Neural progenitor cell (in vitro differentiated cells): Measurements from ENCODE around the gene VTI1A. TPM values are rescaled to one million over a fixed set of nuclear protein-coding genes. Genes with fewer than 3 reads are reported as not detected.

ENCODE experiments used
- DNase-seq: peaks from one replicate; pipeline ENCODE4 v3.0.0-alpha.2; 2016; ENCODE audit warnings: low spot score
- H2AFZ ChIP-seq: fragments of 200-600 bp; sonication (generic); replicated peaks from 2 replicates; pipeline ENCODE4 v1.6.1; 2016; ENCODE audit warnings: antibody characterized with exemption
- H3F3A ChIP-seq: fragments of 200-600 bp; sonication (generic); 2 replicates; pipeline ENCODE4 v1.6.1; 2016; ENCODE audit warnings: antibody characterized with exemption, low read depth
- H3K27ac ChIP-seq: fragments of 200-600 bp; sonication (generic); 2 replicates; pipeline ENCODE4 v1.5.1; 2016; ENCODE audit warnings: mild to moderate bottlenecking
- H3K27me3 ChIP-seq: fragments of 200-600 bp; sonication (generic); 2 replicates; pipeline ENCODE4 v1.6.1; 2016; ENCODE audit warnings: mild to moderate bottlenecking, moderate library complexity
- H3K36me3 ChIP-seq: fragments of 200-600 bp; sonication (generic); 2 replicates; pipeline ENCODE4 v1.5.1; 2016
- H3K4me1 ChIP-seq: fragments of 200-600 bp; sonication (generic); 2 replicates; pipeline ENCODE4 v1.6.1; 2016; ENCODE audit warnings: mixed run types
- H3K4me2 ChIP-seq: fragments of 200-600 bp; sonication (generic); 2 replicates; pipeline ENCODE4 v1.6.1; 2016
- H3K4me3 ChIP-seq: fragments of 200-600 bp; sonication (generic); 2 replicates; pipeline ENCODE4 v1.5.1; 2016
- H3K79me2 ChIP-seq: fragments of 200-600 bp; sonication (generic); 2 replicates; pipeline ENCODE4 v1.6.1; 2016; ENCODE audit warnings: low read depth
- H3K9ac ChIP-seq: fragments of 200-600 bp; sonication (generic); 2 replicates; pipeline ENCODE4 v1.6.1; 2016
- H3K9me3 ChIP-seq: fragments of 200-600 bp; sonication (generic); 2 replicates; pipeline ENCODE4 v1.5.1; 2016; ENCODE audit warnings: low read depth
- H4K20me1 ChIP-seq: fragments of 200-600 bp; sonication (generic); 2 replicates; pipeline ENCODE4 v1.6.1; 2016; ENCODE audit warnings: low read depth
- H3K27ac Mint-ChIP-seq: 3 replicates; pipeline ENCODE4 v1.8.0; 2021; ENCODE audit warnings: mixed read lengths
- H3K27me3 Mint-ChIP-seq: 2 replicates; pipeline ENCODE4 v1.8.0; 2022; ENCODE audit warnings: low read depth, mild to moderate bottlenecking, inconsistent platforms, moderate library complexity, mixed read lengths; ENCODE audit not compliant: insufficient read depth
- H3K36me3 Mint-ChIP-seq: 3 replicates; pipeline ENCODE4 v1.8.0; 2021; ENCODE audit warnings: mixed read lengths
- H3K4me1 Mint-ChIP-seq: 3 replicates; pipeline ENCODE4 v1.8.0; 2021; ENCODE audit warnings: mixed read lengths
- H3K4me3 Mint-ChIP-seq: 3 replicates; pipeline ENCODE4 v1.8.0; 2021; ENCODE audit warnings: mild to moderate bottlenecking, moderate library complexity, mixed read lengths
- H3K9me3 Mint-ChIP-seq: 3 replicates; pipeline ENCODE4 v1.8.0; 2020; ENCODE audit warnings: mixed read lengths
- EZH2 ChIP-seq: fragments of 200-600 bp; sonication (generic); IDR thresholded peaks from 2 replicates; pipeline ENCODE4 v1.6.1; 2017; ENCODE audit warnings: antibody characterized with exemption, mild to moderate bottlenecking, moderate library complexity
- EZH2phosphoT487 ChIP-seq: fragments of 200-600 bp; sonication (generic); IDR thresholded peaks from 2 replicates; pipeline ENCODE4 v1.6.1; 2017; ENCODE audit warnings: antibody characterized with exemption
- total RNA-seq: library from RNA; depleted of rRNA; stranded (reverse); fragments of >200 nt; gene quantifications from 2 replicates; pipeline ENCODE4 v1.2.3, GENCODE V29; 2015; ENCODE audit warnings: low replicate concordance
- TF ChIP-seq, protein P1 (sequence below): fragments of 200-600 bp; sonication (generic); IDR thresholded peaks from 2 replicates; pipeline ENCODE4 v1.5.1; 2017; ENCODE audit warnings: antibody characterized with exemption, mild to moderate bottlenecking

VTI1A gene
- total RNA-seq, 1 donor from 2014 or later = 28.8 TPM

DNA sequence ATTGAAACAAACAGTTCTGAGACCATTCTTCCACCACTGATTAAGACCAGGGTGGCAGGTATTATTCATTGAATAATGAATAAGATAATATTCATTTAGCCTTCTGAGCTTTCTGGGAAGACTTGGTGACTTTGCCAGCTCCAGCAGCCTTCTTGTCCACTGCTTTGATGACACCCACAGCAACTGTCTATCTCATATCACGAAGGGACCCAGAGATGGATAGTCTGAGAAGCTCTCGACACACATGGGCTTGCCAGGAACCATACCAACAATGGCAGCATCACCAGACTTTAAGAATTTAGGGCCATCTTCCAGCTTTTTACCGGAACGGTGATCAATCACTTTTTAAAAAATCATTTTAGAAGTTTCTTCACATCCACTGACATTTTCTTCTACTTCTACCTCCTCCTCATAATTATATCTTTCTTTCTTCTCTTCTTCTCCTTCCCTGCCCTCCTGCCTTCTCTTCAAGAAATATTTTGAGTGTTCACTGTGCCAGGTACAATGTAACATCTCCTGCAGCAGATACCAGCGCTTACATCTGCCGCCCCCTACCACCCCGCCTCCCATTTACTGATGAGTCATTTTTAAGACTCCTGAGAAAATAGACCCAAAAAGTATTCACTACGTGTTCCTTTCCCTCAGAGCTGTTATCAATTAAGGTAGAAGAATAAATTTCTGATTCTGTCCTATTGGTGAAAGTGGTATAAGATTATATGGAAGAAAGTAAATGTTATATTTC lies 101.7 kb downstream of the VTI1A start:
- Histone ChIP-seq H3K4me1 (no peaks in the 10 kb centered on the region), H3K9ac (no peak overlapping the region), H4K20me1 (no peaks in the 10 kb centered on the region), H3K4me2 (no peak overlapping the region), H2AFZ (no peak overlapping the region), H3K36me3 (no peaks in the 10 kb centered on the region), H3K27me3 (no peaks in the 10 kb centered on the region), H3K4me3 (no peak overlapping the region), H3K27ac (no peak overlapping the region), H3K79me2 (no peaks in the 10 kb centered on the region), H3K9me3 (no peaks in the 10 kb centered on the region), H3F3A (no peaks in the 10 kb centered on the region)
- Mint-ChIP-seq H3K36me3 (peaks cover under 1% of the 10 kb centered on the region), H3K27ac (no peak overlapping the region), H3K4me1 (peaks cover 2% of the 10 kb centered on the region), H3K4me3 (no peak overlapping the region), H3K27me3 (peaks cover 2% of the 10 kb centered on the region), H3K9me3 (peaks cover 5% of the 10 kb centered on the region)
- TF ChIP-seq EZH2 (no peak), EZH2phosphoT487 (no peak)
- TF ChIP-seq, protein P1, sequence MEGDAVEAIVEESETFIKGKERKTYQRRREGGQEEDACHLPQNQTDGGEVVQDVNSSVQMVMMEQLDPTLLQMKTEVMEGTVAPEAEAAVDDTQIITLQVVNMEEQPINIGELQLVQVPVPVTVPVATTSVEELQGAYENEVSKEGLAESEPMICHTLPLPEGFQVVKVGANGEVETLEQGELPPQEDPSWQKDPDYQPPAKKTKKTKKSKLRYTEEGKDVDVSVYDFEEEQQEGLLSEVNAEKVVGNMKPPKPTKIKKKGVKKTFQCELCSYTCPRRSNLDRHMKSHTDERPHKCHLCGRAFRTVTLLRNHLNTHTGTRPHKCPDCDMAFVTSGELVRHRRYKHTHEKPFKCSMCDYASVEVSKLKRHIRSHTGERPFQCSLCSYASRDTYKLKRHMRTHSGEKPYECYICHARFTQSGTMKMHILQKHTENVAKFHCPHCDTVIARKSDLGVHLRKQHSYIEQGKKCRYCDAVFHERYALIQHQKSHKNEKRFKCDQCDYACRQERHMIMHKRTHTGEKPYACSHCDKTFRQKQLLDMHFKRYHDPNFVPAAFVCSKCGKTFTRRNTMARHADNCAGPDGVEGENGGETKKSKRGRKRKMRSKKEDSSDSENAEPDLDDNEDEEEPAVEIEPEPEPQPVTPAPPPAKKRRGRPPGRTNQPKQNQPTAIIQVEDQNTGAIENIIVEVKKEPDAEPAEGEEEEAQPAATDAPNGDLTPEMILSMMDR = no peak
- DNase-seq = no peak

DNA sequence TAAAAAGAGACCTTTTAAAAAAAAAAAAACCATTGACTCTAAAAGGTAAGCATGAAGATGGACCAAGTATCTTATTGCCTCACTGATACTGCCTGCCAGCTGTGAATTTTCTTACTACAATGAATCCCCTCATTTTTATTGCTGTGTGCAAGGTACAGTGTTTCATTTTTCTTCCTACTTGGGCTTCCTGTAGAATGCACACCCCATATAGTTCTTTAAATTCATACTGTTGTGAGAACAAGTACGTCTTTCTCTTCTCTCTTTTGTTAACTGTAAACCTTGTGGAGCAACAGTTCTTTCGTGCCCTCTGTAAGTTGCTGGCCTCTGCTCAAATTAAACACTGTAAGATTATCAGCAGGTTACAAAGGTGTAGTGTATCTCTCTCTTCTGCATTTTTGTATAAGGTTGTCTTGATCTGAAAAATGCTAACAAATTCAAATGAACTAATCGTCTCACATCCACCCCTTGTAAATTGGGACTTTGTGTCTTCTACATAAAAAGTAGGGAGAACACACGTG lies 105.6 kb downstream of the VTI1A start:
- no peaks in the 10 kb centered on the region for H3K27me3 ChIP-seq
- Mint-ChIP-seq H3K4me3 (no peak overlapping the region), H3K4me1 (peaks cover 2% of the 10 kb centered on the region), H3K9me3 (no peaks in the 10 kb centered on the region), H3K36me3 (no peaks in the 10 kb centered on the region), H3K27me3 (no peaks in the 10 kb centered on the region), H3K27ac (no peak overlapping the region)
- TF ChIP-seq EZH2 (no peak), EZH2phosphoT487 (no peak)
- TF ChIP-seq, protein P1 = no peak
- no peak overlapping the region for H3K27ac ChIP-seq
- H2AFZ ChIP-seq = no peak overlapping the region
- H3K9ac ChIP-seq = no peak overlapping the region
- no peak overlapping the region for H3K4me2 ChIP-seq
- no peaks in the 10 kb centered on the region for H3K79me2 ChIP-seq
- no peak for DNase-seq
- H3K4me3 ChIP-seq = no peak overlapping the region
- H4K20me1 ChIP-seq = no peaks in the 10 kb centered on the region
- H3K36me3 ChIP-seq = no peaks in the 10 kb centered on the region
- no peaks in the 10 kb centered on the region for H3K9me3 ChIP-seq
- no peaks in the 10 kb centered on the region for H3F3A ChIP-seq
- H3K4me1 ChIP-seq = peaks cover under 1% of the 10 kb centered on the region

DNA sequence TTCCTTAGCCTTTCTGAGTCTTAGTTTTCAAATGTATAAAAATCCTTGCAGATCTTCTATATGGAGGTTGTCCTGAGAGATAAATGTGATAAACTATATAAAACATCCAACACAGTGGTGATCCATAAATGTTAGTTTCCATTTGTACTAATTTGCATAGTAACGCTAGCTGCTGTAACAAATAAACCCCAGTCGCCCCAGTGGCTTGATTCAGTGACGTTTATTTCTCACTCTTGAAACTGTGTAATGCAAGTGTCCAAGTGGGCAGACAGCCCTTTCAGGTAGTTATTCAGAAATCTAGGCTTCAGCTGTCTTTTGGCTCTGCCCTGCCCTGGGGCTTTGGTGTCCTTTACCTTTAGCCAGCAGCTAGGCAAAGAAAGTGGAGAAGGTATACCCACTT lies 106.3 kb downstream of the VTI1A start:
- H3K79me2 ChIP-seq = no peaks in the 10 kb centered on the region
- no peak overlapping the region for H3K27ac ChIP-seq
- H3K9ac ChIP-seq = no peak overlapping the region
- no peak overlapping the region for H3K4me2 ChIP-seq
- H3K27ac Mint-ChIP-seq = no peak overlapping the region
- H3K9me3 Mint-ChIP-seq = no peaks in the 10 kb centered on the region
- no peaks in the 10 kb centered on the region for H3K9me3 ChIP-seq
- no peaks in the 10 kb centered on the region for H4K20me1 ChIP-seq
- H3K36me3 ChIP-seq = no peaks in the 10 kb centered on the region
- peaks cover 7% of the 10 kb centered on the region for H3K4me1 Mint-ChIP-seq
- no peaks in the 10 kb centered on the region for H3F3A ChIP-seq
- no peak for DNase-seq
- H3K36me3 Mint-ChIP-seq = no peaks in the 10 kb centered on the region
- peaks cover 7% of the 10 kb centered on the region for H3K4me1 ChIP-seq
- H2AFZ ChIP-seq = no peak overlapping the region
- no peaks in the 10 kb centered on the region for H3K27me3 Mint-ChIP-seq
- H3K27me3 ChIP-seq = no peaks in the 10 kb centered on the region
- H3K4me3 Mint-ChIP-seq = no peak overlapping the region
- TF ChIP-seq, protein P1 = no peak
- no peak overlapping the region for H3K4me3 ChIP-seq
